ENCODE data around the gene RCC2.

GRCh38 chr1:17401841-17402240 lies 37.6 kb downstream of the RCC2 start:
- no peak for TF ChIP-seq CTCF (conservative IDR thresholded peaks at IDR 0.05)
- no peak for TF ChIP-seq ZFX (IDR thresholded peaks at IDR 0.05)

All from C4-2B (cell line).